Natural killer cell (primary cell): ENCODE results near the gene UNG. TPM values are rescaled to one million over a fixed set of nuclear protein-coding genes. Genes with fewer than 3 reads are reported as not detected.

Source experiments
- ATAC-seq, 3 donors: fragments of 150-1000 bp in 2 of 3; fragments of 200-7000 bp in 1 of 3; cut with Tn5 transposase; 1 replicate in 1 of 3; 2 replicates in 2 of 3; pipeline ENCODE4 v1.10.0; 2021; ENCODE audit warnings: mild to moderate bottlenecking in 2 of 3, moderate library complexity in 2 of 3
- DNase-seq, 2 donors: peaks; one replicate each; pipeline versions ENCODE4 v3.0.0 to v3.0.0-alpha.2; 2013 to 2021; ENCODE audit warnings: mixed read lengths in 1 of 2
- H3K27ac ChIP-seq: one replicate; pipeline ENCODE4 v1.5.1; 2013; ENCODE audit warnings: mild to moderate bottlenecking, low read length
- H3K27me3 ChIP-seq: one replicate; pipeline ENCODE4 v1.6.1; 2013; ENCODE audit warnings: low read length; ENCODE audit not compliant: control insufficient read depth, insufficient read depth
- H3K36me3 ChIP-seq: one replicate; pipeline ENCODE4 v1.6.1; 2013; ENCODE audit warnings: low read length; ENCODE audit not compliant: control insufficient read depth, insufficient read depth
- H3K4me1 ChIP-seq: one replicate; pipeline ENCODE4 v1.6.1; 2013; ENCODE audit warnings: low read length; ENCODE audit not compliant: control insufficient read depth, insufficient read depth
- H3K4me3 ChIP-seq: one replicate; pipeline ENCODE4 v1.5.1; 2013; ENCODE audit warnings: low read length
- H3K9me3 ChIP-seq: one replicate; pipeline ENCODE4 v1.6.1; 2013; ENCODE audit warnings: low read length; ENCODE audit not compliant: control insufficient read depth, insufficient read depth
- H3K27ac Mint-ChIP-seq, 2 donors: one replicate each; pipeline ENCODE4 v1.8.0; 2022; ENCODE audit warnings: mild to moderate bottlenecking in 2 of 2, mixed read lengths in 2 of 2, moderate library complexity in 1 of 2
- H3K27me3 Mint-ChIP-seq, 2 donors: one replicate each; pipeline ENCODE4 v1.8.0; 2022; ENCODE audit warnings: low read depth in 2 of 2, mixed read lengths in 2 of 2
- H3K36me3 Mint-ChIP-seq: one replicate; pipeline ENCODE4 v1.8.0; 2022; ENCODE audit warnings: mixed read lengths
- H3K4me1 Mint-ChIP-seq, 2 donors: one replicate each; pipeline ENCODE4 v1.8.0; 2022; ENCODE audit warnings: mixed read lengths in 2 of 2
- H3K4me3 Mint-ChIP-seq: one replicate; pipeline ENCODE4 v1.8.0; 2022; ENCODE audit warnings: mild to moderate bottlenecking, moderate library complexity, mixed read lengths
- H3K9me3 Mint-ChIP-seq, 2 donors: one replicate each; pipeline ENCODE4 v1.8.0; 2022; ENCODE audit warnings: mixed read lengths in 2 of 2
- CTCF ChIP-seq: fragments of 200-600 bp; IDR thresholded peaks from one replicate; pipeline ENCODE4 v1.8.0; 2022; ENCODE audit warnings: antibody characterized with exemption
- WGBS: methylation state at CpG from one replicate; pipeline ENCODE4 v1.1.7; 2013; ENCODE audit warnings: missing lambda C conversion rate; ENCODE audit not compliant: insufficient coverage; 5-methylcytosine and 5-hydroxymethylcytosine counted together
- intact Hi-C: fragments of 100-400 bp; cut with micrococcal nuclease; formaldehyde crosslinking; loops from one replicate; pipeline ENCODE4 v1.14.2; 2022
- total RNA-seq, 4 donors: library from RNA; stranded (reverse); fragments of 120-200 nt in 1 of 4; gene quantifications; one replicate each; pipeline versions ENCODE4 v1.2.3 to v1.2.4, GENCODE V29; 2013 to 2022

The UNG gene
- total RNA-seq, 3 donors from 2014 or later (not counting 1 experiment from before 2014, with no cell fraction given) = 8.7 to 10.7 (median 9.6) TPM

GRCh38 chr12:109097140-109097434 lies 310 bp upstream of the UNG start:
- H3K27ac ChIP-seq = no peak overlapping the region
- intact Hi-C loops = loop anchor here (10.0 kb wide), 1 partner anchor 272 kb away; no protein-coding TSS in a partner anchor
- 46% methylated on average over 11 of the region's 11 CpGs for WGBS
- no peaks in the 10 kb centered on the region for H3K9me3 Mint-ChIP-seq
- no peak for TF ChIP-seq CTCF
- no peak for ATAC-seq
- H3K4me3 Mint-ChIP-seq = peak overlapping the region; percentile 21
- no peaks in the 10 kb centered on the region for H3K9me3 ChIP-seq
- H3K27ac Mint-ChIP-seq = no peak overlapping the region
- peaks cover 48 to 56% of the 10 kb centered on the region in 2 donors for H3K4me1 Mint-ChIP-seq
- H3K4me3 ChIP-seq = no peak overlapping the region
- no peaks in the 10 kb centered on the region for H3K27me3 Mint-ChIP-seq
- H3K36me3 ChIP-seq = peaks cover 5% of the 10 kb centered on the region
- peaks cover 52% of the 10 kb centered on the region for H3K4me1 ChIP-seq
- H3K27me3 ChIP-seq = no peaks in the 10 kb centered on the region
- no peaks in the 10 kb centered on the region for H3K36me3 Mint-ChIP-seq
- no peak for DNase-seq

GRCh38 chr12:109098183-109098604 lies 797 bp downstream of the UNG start:
- ATAC-seq (peak; percentile 4 to 18 (median 14)), DNase-seq (peak in 1 of 2 donors; percentile 62)
- Histone ChIP-seq H3K27me3 (no peaks in the 10 kb centered on the region), H3K4me1 (peaks cover 41% of the 10 kb centered on the region), H3K4me3 (peak overlapping the region; percentile 89), H3K36me3 (peaks cover 9% of the 10 kb centered on the region), H3K9me3 (no peaks in the 10 kb centered on the region), H3K27ac (peak overlapping the region; percentile 68)
- peak overlapping the region; percentile 77 to 85 for H3K27ac Mint-ChIP-seq
- H3K36me3 Mint-ChIP-seq = no peaks in the 10 kb centered on the region
- H3K9me3 Mint-ChIP-seq = no peaks in the 10 kb centered on the region
- H3K27me3 Mint-ChIP-seq = no peaks in the 10 kb centered on the region
- intact Hi-C loops = loop anchor here (1.0 to 10.0 kb wide), 2 partner anchors 45 to 273 kb away; no protein-coding TSS in a partner anchor
- under 1% methylated on average over 32 of the region's 32 CpGs for WGBS
- H3K4me1 Mint-ChIP-seq = peaks cover 37 to 45% of the 10 kb centered on the region in 2 donors
- no peak for TF ChIP-seq CTCF
- peak overlapping the region; percentile 88 for H3K4me3 Mint-ChIP-seq

- ATAC-seq (no peak), DNase-seq (no peak)
- H3K27ac Mint-ChIP-seq = peak overlapping the region; percentile 77 to 85
- Histone ChIP-seq H3K4me3 (peak overlapping the region; percentile 89), H3K4me1 (peaks cover 38% of the 10 kb centered on the region), H3K27ac (peak overlapping the region; percentile 68), H3K27me3 (no peaks in the 10 kb centered on the region), H3K9me3 (no peaks in the 10 kb centered on the region), H3K36me3 (peaks cover 13% of the 10 kb centered on the region)
- intact Hi-C loops = loop anchor here (1.0 to 10.0 kb wide), 2 partner anchors 45 to 274 kb away; no protein-coding TSS in a partner anchor
- H3K36me3 Mint-ChIP-seq = no peaks in the 10 kb centered on the region
- no peak for TF ChIP-seq CTCF
- 9% methylated on average over 7 of the region's 8 CpGs for WGBS
- peaks cover 32 to 40% of the 10 kb centered on the region in 2 donors for H3K4me1 Mint-ChIP-seq
- peak overlapping the region; percentile 88 for H3K4me3 Mint-ChIP-seq
- no peaks in the 10 kb centered on the region for H3K9me3 Mint-ChIP-seq
- no peaks in the 10 kb centered on the region for H3K27me3 Mint-ChIP-seq
Measured at GRCh38 chr12:109098651-109099050, 1.3 kb downstream of the UNG start.
